Cardiac muscle cell (in vitro differentiated cells and primary cell): Measurements from ENCODE around the gene ENOPH1. TPM values are rescaled to one million over a fixed set of nuclear protein-coding genes. Genes with fewer than 3 reads are reported as not detected.
"Not testable (repeated sequence)": the region's sequence is repeated elsewhere in the genome, so short reads cannot be mapped to it uniquely, and the experiment has no call there.

ENCODE experiments used
- DNase-seq, 2 donors: peaks; one replicate each; pipeline versions ENCODE4 v3.0.0 to v3.0.0-alpha.2; 2010 to 2017; ENCODE audit warnings: low read depth in 1 of 2, low spot score in 1 of 2
- H3K27ac ChIP-seq: fragments of 200-600 bp; sonication (generic); 2 replicates; pipeline ENCODE4 v1.5.1; 2016
- H3K27me3 ChIP-seq: fragments of 200-600 bp; sonication (generic); 2 replicates; pipeline ENCODE4 v1.6.0; 2016; ENCODE audit warnings: control low read depth
- H3K36me3 ChIP-seq: fragments of 200-600 bp; sonication (generic); 2 replicates; pipeline ENCODE4 v1.5.1; 2016; ENCODE audit warnings: control low read depth
- H3K4me1 ChIP-seq: fragments of 200-600 bp; sonication (generic); 2 replicates; pipeline ENCODE4 v1.8.1; 2017; ENCODE audit warnings: low read depth, mild to moderate bottlenecking, mixed run types
- H3K4me3 ChIP-seq: fragments of 200-600 bp; sonication (generic); 2 replicates; pipeline ENCODE4 v1.5.1; 2016; ENCODE audit warnings: mild to moderate bottlenecking
- H3K9me3 ChIP-seq: fragments of 200-600 bp; sonication (generic); 2 replicates; pipeline ENCODE4 v1.5.1; 2017; ENCODE audit warnings: low read depth, mild to moderate bottlenecking, control low read depth
- CTCF ChIP-seq: IDR thresholded peaks from 2 replicates; pipeline ENCODE4 v1.5.1; 2012; ENCODE audit warnings: low read depth, mild to moderate bottlenecking, low read length
- polyA plus RNA-seq: library from polyadenylated mRNA; unstranded; fragments of >200 nt; fragmentation: Nextera tagmentation; extraction: Ambion mirVana; gene quantifications from 2 replicates; pipeline ENCODE4 v1.2.1, GENCODE V29; 2016
- total RNA-seq: library from RNA; depleted of rRNA; stranded (reverse); fragments of >200 nt; gene quantifications from 2 replicates; pipeline ENCODE4 v1.2.3, GENCODE V29; 2016

The ENOPH1 gene
- total and polyA plus RNA-seq, 2 experiments from 2014 or later = 23.2 to 43.4 TPM

DNA sequence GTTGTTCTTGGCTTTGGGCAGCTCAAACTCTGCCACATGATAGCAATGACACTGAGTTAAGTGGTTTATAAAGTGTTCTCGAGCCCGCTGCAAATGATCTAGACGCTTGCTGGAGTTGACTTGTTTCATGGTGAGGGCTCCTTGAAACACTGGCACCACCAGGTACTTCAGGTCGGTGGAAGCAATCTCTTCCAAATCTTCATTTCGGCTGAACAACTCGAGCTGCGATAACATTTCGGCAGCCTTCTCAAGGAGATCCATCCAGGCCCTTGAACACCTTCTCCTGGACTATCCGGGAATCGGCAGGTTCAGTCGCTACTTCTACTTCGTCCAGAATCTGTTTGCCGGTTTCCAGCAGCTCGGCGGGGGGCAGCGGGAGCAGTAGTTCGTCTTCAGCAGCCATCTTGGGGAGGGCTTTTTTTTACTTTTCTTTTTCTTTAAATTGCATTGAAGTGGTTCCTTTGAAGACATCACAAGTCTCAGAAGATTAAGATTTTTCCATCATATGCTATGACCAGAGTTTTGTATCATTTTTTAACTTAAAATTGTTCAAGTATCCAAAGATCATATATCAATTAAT is 28.1 kb upstream of the ENOPH1 start:
- Histone ChIP-seq H3K4me3 (no peak overlapping the region), H3K9me3 (no peaks in the 10 kb centered on the region), H3K27ac (no peak overlapping the region), H3K27me3 (no peaks in the 10 kb centered on the region), H3K4me1 (no peaks in the 10 kb centered on the region), H3K36me3 (no peaks in the 10 kb centered on the region)
- TF ChIP-seq CTCF = no peak
- no peak for DNase-seq

- H3K36me3 ChIP-seq = no peaks in the 10 kb centered on the region
- H3K4me1 ChIP-seq = no peaks in the 10 kb centered on the region
- H3K4me3 ChIP-seq = no peak overlapping the region
- H3K9me3 ChIP-seq = no peaks in the 10 kb centered on the region
- no peak for TF ChIP-seq CTCF
- no peaks in the 10 kb centered on the region for H3K27me3 ChIP-seq
- no peak overlapping the region for H3K27ac ChIP-seq
- DNase-seq = peak in 1 of 2 donors; percentile 43
Measured at GRCh38 chr4:82403725-82404124, 26.7 kb upstream of the ENOPH1 start.

DNA sequence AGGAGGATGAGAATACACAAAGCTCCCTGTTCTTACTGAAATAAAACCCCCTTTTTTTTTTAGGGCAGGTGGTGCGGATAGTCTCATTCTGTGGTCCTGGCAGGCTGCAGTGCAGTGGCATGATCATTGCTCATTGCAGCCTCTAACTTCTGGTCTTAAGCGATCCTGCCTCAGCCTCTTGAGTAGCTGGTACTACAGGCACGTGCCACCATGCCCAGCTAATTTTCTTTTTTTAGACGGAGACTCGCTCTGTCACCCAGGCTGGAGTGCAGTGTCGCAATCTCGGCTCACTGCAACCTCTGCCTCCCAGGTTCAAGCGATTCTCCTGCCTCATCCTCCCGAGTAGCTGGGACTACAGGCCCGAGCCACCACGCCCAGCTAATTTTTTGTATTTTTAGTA is 15.3 kb upstream of the ENOPH1 start:
- not testable (repeated sequence) for H3K36me3 ChIP-seq, H3K9me3 ChIP-seq, DNase-seq, H3K4me3 ChIP-seq, H3K4me1 ChIP-seq, H3K27me3 ChIP-seq, H3K27ac ChIP-seq

- no peaks in the 10 kb centered on the region for H3K9me3 ChIP-seq
- no peak overlapping the region for H3K27ac ChIP-seq
- no peak for TF ChIP-seq CTCF
- no peaks in the 10 kb centered on the region for H3K36me3 ChIP-seq
- H3K4me3 ChIP-seq = no peak overlapping the region
- DNase-seq = no peak
- H3K27me3 ChIP-seq = no peaks in the 10 kb centered on the region
- H3K4me1 ChIP-seq = no peaks in the 10 kb centered on the region
Measured at GRCh38 chr4:82415922-82416365, 14.4 kb upstream of the ENOPH1 start.

- Histone ChIP-seq H3K27me3 (no peaks in the 10 kb centered on the region), H3K36me3 (peaks cover 14% of the 10 kb centered on the region), H3K4me3 (no peak overlapping the region), H3K27ac (no peak overlapping the region), H3K9me3 (no peaks in the 10 kb centered on the region), H3K4me1 (no peaks in the 10 kb centered on the region)
- DNase-seq = no peak
- no peak for TF ChIP-seq CTCF
Measured at GRCh38 chr4:82419451-82419850, 10.9 kb upstream of the ENOPH1 start.

DNA sequence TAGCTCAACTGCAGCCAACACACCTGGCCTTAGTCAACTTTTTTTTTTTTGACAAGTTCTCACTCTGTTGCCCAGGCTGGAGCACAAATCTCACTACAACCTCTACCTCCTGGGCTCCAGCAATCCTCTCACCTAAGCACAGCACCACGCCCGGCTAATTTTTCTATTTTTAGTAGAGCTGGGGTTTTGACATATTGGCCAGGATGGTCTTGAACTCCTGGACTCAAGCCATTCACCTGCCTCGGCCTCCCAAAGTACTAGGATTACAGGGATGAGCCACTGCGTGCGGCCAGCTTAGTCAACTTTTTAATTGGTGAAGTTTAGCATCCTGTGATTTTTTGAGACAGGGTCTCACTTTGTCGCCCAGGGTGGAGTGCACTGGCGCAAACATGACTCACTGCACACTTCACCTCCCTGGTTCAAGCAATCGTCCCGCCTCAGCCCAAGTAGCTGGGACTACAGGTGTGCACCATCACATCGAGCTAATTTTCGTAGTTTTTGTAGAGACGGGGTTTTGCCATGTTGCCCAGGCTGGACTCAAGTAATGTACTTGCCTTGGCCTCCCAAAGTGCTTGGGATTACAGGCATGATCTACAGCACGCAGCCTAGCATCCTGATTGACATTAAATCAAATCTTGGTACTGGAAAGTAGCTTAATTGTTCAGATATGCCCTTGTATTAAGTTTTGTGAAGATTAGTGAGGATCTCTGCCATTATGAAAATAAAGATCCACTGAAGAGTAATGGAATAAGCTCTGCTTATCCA is 8.4 kb upstream of the ENOPH1 start:
- DNase-seq = no peak
- H3K9me3 ChIP-seq = no peaks in the 10 kb centered on the region
- H3K4me3 ChIP-seq = no peak overlapping the region
- peaks cover 39% of the 10 kb centered on the region for H3K36me3 ChIP-seq
- H3K27ac ChIP-seq = no peak overlapping the region
- TF ChIP-seq CTCF = no peak
- peaks cover 6% of the 10 kb centered on the region for H3K4me1 ChIP-seq
- H3K27me3 ChIP-seq = no peaks in the 10 kb centered on the region
